ENCODE data around the gene ARHGAP4. TPM values are rescaled to one million over a fixed set of nuclear protein-coding genes. Genes with fewer than 3 reads are reported as not detected.

ARHGAP4 gene
- total and polyA plus RNA-seq, 2 donors (not counting 3 experiments of a cell fraction or from before 2014, with no cell fraction given) = 20.9 to 33.3 TPM

DNA sequence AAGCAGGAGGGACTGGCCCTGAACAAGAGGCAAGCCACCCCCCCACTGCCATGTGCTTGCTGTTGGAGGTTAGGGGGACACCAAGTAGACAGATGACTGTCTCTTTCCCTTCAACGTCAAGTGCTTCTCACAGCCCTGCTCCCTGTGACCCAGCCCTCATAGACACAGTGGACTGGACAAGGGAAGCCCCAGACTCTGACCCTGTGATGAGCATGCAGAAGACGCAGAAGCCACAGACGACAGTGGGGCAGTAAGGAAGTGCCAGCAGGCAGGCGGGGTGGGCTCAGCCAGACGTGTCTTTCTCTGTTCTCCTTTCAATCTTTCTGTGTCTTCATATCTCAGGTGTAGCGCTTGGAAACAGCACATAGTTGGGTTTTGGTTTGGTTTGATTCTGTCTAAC is 37.7 kb downstream of the ARHGAP4 start:
- dilution Hi-C loops (cut with MboI; ENCODE audit: extremely low pct_ligation_motif_present, low sequenced_read_pairs) (no loop called here), intact Hi-C loops (cut with micrococcal nuclease) (loop anchor here (10.0 kb wide), 1 partner anchor 74 kb away; no protein-coding TSS in a partner anchor)
- no peak overlapping the region for H3K4me2 ChIP-seq (ENCODE audit: insufficient read depth, low read length)
- H3K9me3 ChIP-seq (replicated peaks; ENCODE audit: control insufficient read depth, insufficient read depth, low read length) = no peaks in the 10 kb centered on the region
- ChIA-PET CTCF (no interaction called here), POLR2A (no interaction called here)
- H4K20me1 ChIP-seq (replicated peaks; ENCODE audit: control insufficient read depth, extremely low read depth, insufficient read depth, low read length) = no peaks in the 10 kb centered on the region
- no peaks in the 10 kb centered on the region for H3K36me3 ChIP-seq (ENCODE audit: control insufficient read depth in 2 of 2, extremely low read depth in 1 of 2, insufficient read depth in 2 of 2, low read length in 2 of 2)
- no peak overlapping the region for H3K4me3 ChIP-seq (replicated peaks in 1 of 3; ENCODE audit: insufficient read depth in 1 of 3, low read depth in 1 of 3, low read length in 3 of 3)
- peaks cover 28 to 32% of the 10 kb centered on the region in 2 experiments for H3K27me3 ChIP-seq (ENCODE audit: control insufficient read depth in 2 of 2, insufficient read depth in 2 of 2, low read length in 2 of 2)
- H3K27ac ChIP-seq (ENCODE audit: insufficient read depth, low read depth, low read length) = no peak overlapping the region
- no peak overlapping the region for H2AFZ ChIP-seq (ENCODE audit: low read depth, low read length)
- no peaks in the 10 kb centered on the region for H3K79me2 ChIP-seq (ENCODE audit: control insufficient read depth, insufficient read depth, low read length)
- TF ChIP-seq MYC (IDR thresholded peaks at IDR 0.05; ENCODE audit: low read depth, low read length) (no peak), GATA2 (IDR thresholded peaks at IDR 0.05; ENCODE audit: insufficient read depth, insufficient read length, low read depth, low read length) (no peak)
- no peaks in the 10 kb centered on the region for H3K9me1 ChIP-seq (replicated peaks; ENCODE audit: control insufficient read depth, extremely low read depth, insufficient read depth, low read length)
- no peak for FAIRE-seq
- no TSS peak for BruUV-seq (replicated peaks)
- H3K9ac ChIP-seq (replicated peaks; ENCODE audit: extremely low read depth, insufficient read depth, low read length) = no peak overlapping the region
- no peaks in the 10 kb centered on the region for H3K4me1 ChIP-seq (ENCODE audit: control insufficient read depth, extremely low read depth, insufficient read depth, low read length)
- no peak for DNase-seq (ENCODE audit: low read depth, low spot score)

DNA sequence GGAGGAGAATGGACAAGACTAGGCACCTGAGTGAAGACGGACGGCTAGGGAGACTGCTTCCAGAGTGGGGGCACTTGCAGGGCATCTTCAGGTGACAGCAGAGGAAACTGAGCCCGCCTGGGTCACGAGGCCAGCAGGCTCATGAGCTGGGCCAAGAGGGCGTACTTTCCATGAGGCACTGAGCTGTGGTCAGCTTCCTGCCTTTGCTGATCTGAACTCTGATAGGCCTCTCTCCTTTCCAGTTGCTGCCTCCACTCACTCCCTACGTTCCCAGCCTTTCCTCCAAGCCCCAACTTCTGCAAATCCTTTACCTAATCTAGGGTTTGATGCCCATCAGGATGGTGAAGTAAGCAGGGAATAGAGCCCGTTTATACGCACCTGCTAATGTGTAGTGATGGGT is 38.7 kb downstream of the ARHGAP4 start:
- FAIRE-seq (no peak), DNase-seq (ENCODE audit: low read depth, low spot score) (no peak)
- Histone ChIP-seq H3K9ac (replicated peaks; ENCODE audit: extremely low read depth, insufficient read depth, low read length) (no peak overlapping the region), H3K4me2 (ENCODE audit: insufficient read depth, low read length) (no peak overlapping the region), H2AFZ (ENCODE audit: low read depth, low read length) (no peak overlapping the region), H4K20me1 (replicated peaks; ENCODE audit: control insufficient read depth, extremely low read depth, insufficient read depth, low read length) (no peaks in the 10 kb centered on the region), H3K4me3 (replicated peaks in 1 of 3; ENCODE audit: insufficient read depth in 1 of 3, low read depth in 1 of 3, low read length in 3 of 3) (no peak overlapping the region), H3K36me3 (ENCODE audit: control insufficient read depth in 2 of 2, extremely low read depth in 1 of 2, insufficient read depth in 2 of 2, low read length in 2 of 2) (no peaks in the 10 kb centered on the region), H3K4me1 (ENCODE audit: control insufficient read depth, extremely low read depth, insufficient read depth, low read length) (no peaks in the 10 kb centered on the region), H3K9me3 (replicated peaks; ENCODE audit: control insufficient read depth, insufficient read depth, low read length) (no peaks in the 10 kb centered on the region), H3K9me1 (replicated peaks; ENCODE audit: control insufficient read depth, extremely low read depth, insufficient read depth, low read length) (no peaks in the 10 kb centered on the region), H3K27me3 (ENCODE audit: control insufficient read depth in 2 of 2, insufficient read depth in 2 of 2, low read length in 2 of 2) (peaks cover 28 to 32% of the 10 kb centered on the region in 2 experiments), H3K79me2 (ENCODE audit: control insufficient read depth, insufficient read depth, low read length) (no peaks in the 10 kb centered on the region), H3K27ac (ENCODE audit: insufficient read depth, low read depth, low read length) (no peak overlapping the region)
- POLR2A ChIA-PET = no interaction called here
- TF ChIP-seq EZH2 (IDR thresholded peaks at IDR 0.05; ENCODE audit: borderline replicate concordance, low read depth, low read length, severe bottlenecking) = no peak
- TF ChIP-seq MYC (IDR thresholded peaks at IDR 0.05; ENCODE audit: low read depth, low read length) = no peak
- TF ChIP-seq POLR2A (IDR thresholded peaks at IDR 0.05; ENCODE audit: low read depth, low read length) = no peak
- TF ChIP-seq GATA2 (IDR thresholded peaks at IDR 0.05; ENCODE audit: insufficient read depth, insufficient read length, low read depth, low read length) = peak; percentile 41
- no peak for TF ChIP-seq JUN (IDR thresholded peaks at IDR 0.05; ENCODE audit: borderline replicate concordance, insufficient read depth, insufficient read length, low read depth)
- no peak for TF ChIP-seq CTCF (IDR thresholded peaks at IDR 0.05; ENCODE audit: extremely low read depth in 1 of 2, insufficient read depth in 1 of 2, low read depth in 1 of 2, low read length in 2 of 2)
- intact Hi-C loops (cut with micrococcal nuclease) (loop anchor here (10.0 kb wide), 1 partner anchor 73 kb away; no protein-coding TSS in a partner anchor), dilution Hi-C loops (cut with MboI; ENCODE audit: extremely low pct_ligation_motif_present, low sequenced_read_pairs) (no loop called here)
- no TSS peak for BruUV-seq (replicated peaks)
- CTCF ChIA-PET = no interaction called here

Data from endothelial cell of umbilical vein (primary cell).